Heart left ventricle (tissue), 16 donors: ENCODE measurements around the gene CDCA7. TPM values are rescaled to one million over a fixed set of nuclear protein-coding genes. Genes with fewer than 3 reads are reported as not detected.

Source experiments
- ATAC-seq, 4 donors: fragments of 200-7000 bp; cut with Tn5 transposase; one replicate each; pipeline ENCODE4 v1.9.1; 2020 to 2022; ENCODE audit warnings: moderate library complexity in 4 of 4, mild to moderate bottlenecking in 3 of 4, moderate number of reproducible peaks in 1 of 4
- DNase-seq, 5 donors: peaks; one replicate each; pipeline ENCODE4 v3.0.0-alpha.2; 2020
- H3K27ac ChIP-seq, 12 donors: fragments of 200-600 bp; sonication (generic) in 4 of 12; one replicate each; pipeline versions ENCODE4 v1.5.0 to v1.8.0; 2016 to 2022; ENCODE audit warnings: mild to moderate bottlenecking in 2 of 12
- H3K27me3 ChIP-seq, 9 donors: fragments of 200-600 bp; sonication (generic) in 2 of 9; one replicate each; pipeline versions ENCODE4 v1.5.1 to v1.8.0; 2016 to 2022; ENCODE audit warnings: mild to moderate bottlenecking in 3 of 9
- H3K36me3 ChIP-seq, 9 donors: fragments of 200-600 bp; sonication (generic) in 2 of 9; one replicate each; pipeline versions ENCODE4 v1.5.0 to v1.8.0; 2018 to 2022; ENCODE audit warnings: mild to moderate bottlenecking in 2 of 9
- H3K4me1 ChIP-seq, 12 donors: fragments of 200-600 bp; sonication (generic) in 4 of 12; one replicate each; pipeline versions ENCODE4 v1.5.0 to v1.8.0; 2016 to 2022; ENCODE audit warnings: mild to moderate bottlenecking in 3 of 12
- H3K4me3 ChIP-seq, 12 donors: fragments of 200-600 bp; sonication (generic) in 4 of 12; one replicate each; pipeline versions ENCODE4 v1.5.0 to v1.8.0; 2017 to 2022; ENCODE audit warnings: mild to moderate bottlenecking in 9 of 12, moderate library complexity in 4 of 12
- H3K9me3 ChIP-seq, 12 donors: fragments of 200-600 bp; sonication (generic) in 4 of 12; one replicate each; pipeline versions ENCODE4 v1.5.0 to v1.8.0; 2016 to 2022; ENCODE audit warnings: mild to moderate bottlenecking in 1 of 12
- CTCF ChIP-seq, 12 donors: fragments of 200-600 bp; sonication (generic) in 4 of 12; IDR thresholded peaks; one replicate each; pipeline versions ENCODE4 v1.5.0 to v1.8.0; 2018 to 2022; ENCODE audit warnings: antibody characterized with exemption in 12 of 12, mild to moderate bottlenecking in 5 of 12
- POLR2A ChIP-seq, 2 donors: fragments of 450-650 bp; IDR thresholded peaks; one replicate each; pipeline ENCODE4 v1.6.1; 2017; ENCODE audit warnings: antibody characterized with exemption in 2 of 2, mild to moderate bottlenecking in 2 of 2, moderate library complexity in 2 of 2
- WGBS, 4 donors: extraction: QIAGEN DNeasy Blood & Tissue Kit in 2 of 4; methylation state at CpG; one replicate each; pipeline versions ENCODE4 v1.1.5 to v1.1.7; 2013 to 2018; 5-methylcytosine and 5-hydroxymethylcytosine counted together
- intact Hi-C, 10 donors: fragments of 100-400 bp; cut with DNase I; formaldehyde crosslinking; loops; one replicate each; pipeline versions ENCODE4 v1.11.1 to v1.14.2; 2022
- polyA plus RNA-seq, 2 donors: library from polyadenylated mRNA; stranded (reverse); fragments of 200-250 nt; gene quantifications; one replicate each; pipeline ENCODE4 v1.2.3, GENCODE V29; 2013
- total RNA-seq, 9 donors: library from RNA; depleted of rRNA in 2 of 9; stranded (reverse); fragments of >200 nt in 2 of 9; fragmentation: NEBNext Ultra II Directional in 3 of 9; extraction: Animal tissue kit (Norgen Biotek cat#: 25700) in 3 of 9; gene quantifications; one replicate each; pipeline versions ENCODE4 v1.1.0 to v1.2.4, GENCODE V29; 2016 to 2023
- donor health status: ischemic (EF 13 %, LVEDD 7.1; RV severe dilation, severe dysfunction).
- donor health status: healthy with polysubstance abuse.
- donor health status: DM: no; HTN: yes; CAD: no.
- donor health status: DM: no; HTN: no; CAD: no.
- donor health status: ischemic (EF 25% LVEDD 6.9; RV normal size, moderate dysfunction).
- donor health status: ischemic (EF 25% LVEDD 5.7; RV mildly dilated, moderate dysfunction).
- donor health status: healthy.
- donor health status: DM: yes; HTN: yes; CAD: no.
- donor health status: ischemic (EF 35%, LVEDD 5.7; RV mildly dilated, moderate dysfunction).
- donor health status: nonischemic (EF 11% LVEDD 7.7; RV severe dilation, severe dysfunction).
- donor health status: DM: yes; HTN: yes; CAD: no.
- donor health status: PGD.
- donor health status: ischemic (EF 29% LVEDD 5.4; RV normal size, mild dysfunction).
- donor health status: nonischemic (EF 23%, LVEDD 6.1; RV moderate dilation, normal function).

The CDCA7 gene
- total and polyA plus RNA-seq, 11 donors: 0.12 to 3.7 (median 0.91) TPM

GRCh38 chr2:173417341-173417740 is 62.7 kb downstream of the CDCA7 start:
- Histone ChIP-seq H3K4me3 (no peak overlapping the region), H3K9me3 (no peaks in the 10 kb centered on the region), H3K27me3 (peaks cover 0 to 3% (median 0%) of the 10 kb centered on the region in 9 donors), H3K27ac (no peak overlapping the region), H3K4me1 (peaks cover 0 to 5% (median 0%) of the 10 kb centered on the region in 12 donors), H3K36me3 (no peaks in the 10 kb centered on the region)
- ATAC-seq (no peak), DNase-seq (no peak)
- TF ChIP-seq POLR2A (IDR thresholded peaks at IDR 0.05) (no peak), CTCF (IDR thresholded peaks at IDR 0.05) (no peak)
- intact Hi-C loops: no loop called here
- WGBS, 4 donors: 85 to 90% (median 88%) methylated on average over 4 of the region's 4 CpGs

GRCh38 chr2:173417802-173418201 is 63.1 kb downstream of the CDCA7 start:
- no peaks in the 10 kb centered on the region for H3K36me3 ChIP-seq
- ATAC-seq (no peak), DNase-seq (no peak)
- no peak overlapping the region for H3K27ac ChIP-seq
- intact Hi-C loops: no loop called here
- H3K9me3 ChIP-seq: no peaks in the 10 kb centered on the region
- H3K4me3 ChIP-seq: no peak overlapping the region
- H3K27me3 ChIP-seq: peaks cover 0 to 3% (median 0%) of the 10 kb centered on the region in 9 donors
- peaks cover 0 to 3% (median 0%) of the 10 kb centered on the region in 12 donors for H3K4me1 ChIP-seq
- TF ChIP-seq CTCF (IDR thresholded peaks at IDR 0.05) (no peak), POLR2A (IDR thresholded peaks at IDR 0.05) (no peak)
